Lung (tissue), 12 donors: ENCODE measurements around the gene FAM120A. TPM values are rescaled to one million over a fixed set of nuclear protein-coding genes. Genes with fewer than 3 reads are reported as not detected.
A peak's percentile ranks its signal among the peaks of the same experiment; 100 is the strongest.

Source experiments
- ATAC-seq: fragments of 200-7000 bp; cut with Tn5 transposase; one replicate; pipeline ENCODE4 v1.9.1; 2020; ENCODE audit warnings: moderate number of reproducible peaks; ENCODE audit not compliant: insufficient read depth, low FRiP score
- DNase-seq, 3 donors: peaks; one replicate each; pipeline ENCODE4 v3.0.0-alpha.2; 2013 to 2017
- H3K27ac ChIP-seq, 2 donors: one replicate each; pipeline ENCODE4 v1.5.1; 2013; ENCODE audit warnings: mild to moderate bottlenecking in 2 of 2, moderate library complexity in 2 of 2, control low read depth in 1 of 2, inconsistent platforms in 1 of 2, low read depth in 1 of 2, low read length in 1 of 2
- H3K27me3 ChIP-seq, 3 donors: one replicate each; pipeline ENCODE4 v1.5.1; 2013; ENCODE audit warnings: low read length in 2 of 3; ENCODE audit not compliant: control insufficient read depth in 3 of 3, insufficient read depth in 3 of 3
- H3K36me3 ChIP-seq, 4 donors: one replicate each; pipeline ENCODE4 v1.5.1; 2013; ENCODE audit warnings: low read length in 4 of 4, mild to moderate bottlenecking in 1 of 4, moderate library complexity in 1 of 4; ENCODE audit not compliant: control insufficient read depth in 4 of 4, insufficient read depth in 4 of 4
- H3K4me1 ChIP-seq, 5 donors: one replicate each; pipeline ENCODE4 v1.5.1; 2013; ENCODE audit warnings: low read length in 5 of 5, mild to moderate bottlenecking in 2 of 5, moderate library complexity in 1 of 5; ENCODE audit not compliant: control insufficient read depth in 5 of 5, insufficient read depth in 5 of 5
- H3K4me3 ChIP-seq: one replicate; pipeline ENCODE4 v1.5.1; 2013; ENCODE audit warnings: mild to moderate bottlenecking, control low read depth, moderate library complexity
- H3K9ac ChIP-seq, 2 donors: one replicate each; pipeline ENCODE4 v1.5.1; 2013; ENCODE audit warnings: low read length in 2 of 2, control low read depth in 1 of 2; ENCODE audit not compliant: insufficient read depth in 1 of 2
- H3K9me3 ChIP-seq, 4 donors: one replicate each; pipeline ENCODE4 v1.5.1; 2013; ENCODE audit warnings: low read length in 3 of 4, mild to moderate bottlenecking in 1 of 4, moderate library complexity in 1 of 4; ENCODE audit not compliant: control insufficient read depth in 4 of 4, insufficient read depth in 3 of 4
- CTCF ChIP-seq: IDR thresholded peaks from 2 replicates; pipeline ENCODE4 v1.5.1; 2012; ENCODE audit warnings: mild to moderate bottlenecking; ENCODE audit errors: control extremely low read depth, extremely low read depth
- WGBS, 2 donors: extraction: QIAGEN DNeasy Blood & Tissue Kit; methylation state at CpG; one replicate each; pipeline ENCODE4 v1.1.7; 2013; 5-methylcytosine and 5-hydroxymethylcytosine counted together
- polyA plus RNA-seq, 2 donors: library from polyadenylated mRNA; stranded (reverse); fragments of 200-250 nt; gene quantifications; one replicate each; pipeline ENCODE4 v1.2.1, GENCODE V29; 2013
- total RNA-seq, 2 donors: library from RNA; depleted of rRNA in 1 of 2; stranded (reverse); fragments of >200 nt in 1 of 2; gene quantifications; one replicate each; pipeline ENCODE4 v1.2.1, GENCODE V29; 2014 to 2021
- donor health status: control.
- donor health status: control.
- donor health status: Bipolar disorder and iron deficiency.
- donor health status: healthy.
- donor health status: DM: yes; HTN: yes; CAD: no.

FAM120A gene
- total and polyA plus RNA-seq, 4 donors: 44.9 to 134 (median 91.2) TPM

GRCh38 chr9:93431539-93432105 is 19.9 kb upstream of the FAM120A start:
- Histone ChIP-seq H3K4me3 (no peak overlapping the region), H3K27me3 (no peaks in the 10 kb centered on the region), H3K4me1 (peaks cover 0 to 3% (median 0%) of the 10 kb centered on the region in 5 donors), H3K27ac (no peak overlapping the region), H3K9ac (no peak overlapping the region), H3K36me3 (no peaks in the 10 kb centered on the region), H3K9me3 (no peaks in the 10 kb centered on the region)
- WGBS, 2 donors: 31 to 33% methylated on average over 5 of the region's 5 CpGs
- DNase-seq (peak in 2 of 3 donors; percentile 11 to 30), ATAC-seq (no peak)
- no peak for TF ChIP-seq CTCF

GRCh38 chr9:93432964-93433363 is 18.5 kb upstream of the FAM120A start:
- WGBS, 2 donors: 91 to 97% methylated on average over 1 of the region's 1 CpG
- no peak for ATAC-seq

GRCh38 chr9:93434056-93434455 is 17.4 kb upstream of the FAM120A start:
- Histone ChIP-seq H3K9ac (no peak overlapping the region), H3K36me3 (no peaks in the 10 kb centered on the region), H3K27ac (no peak overlapping the region), H3K9me3 (no peaks in the 10 kb centered on the region), H3K4me3 (no peak overlapping the region), H3K27me3 (no peaks in the 10 kb centered on the region), H3K4me1 (peaks cover 0 to 3% (median 0%) of the 10 kb centered on the region in 5 donors)
- DNase-seq (no peak), ATAC-seq (no peak)
- no peak for TF ChIP-seq CTCF
- WGBS, 2 donors: 87 to 90% methylated on average over 3 of the region's 3 CpGs

More at GRCh38 chr9:93432964-93433363, 18.5 kb upstream of the FAM120A start:
- no peak for DNase-seq
- no peak overlapping the region for H3K27ac ChIP-seq
- H3K9ac ChIP-seq: no peak overlapping the region
- no peaks in the 10 kb centered on the region for H3K9me3 ChIP-seq
- H3K36me3 ChIP-seq: no peaks in the 10 kb centered on the region
- no peak overlapping the region for H3K4me3 ChIP-seq
- H3K4me1 ChIP-seq: peaks cover 0 to 3% (median 0%) of the 10 kb centered on the region in 5 donors
- H3K27me3 ChIP-seq: no peaks in the 10 kb centered on the region
- no peak for TF ChIP-seq CTCF

- no peak for TF ChIP-seq CTCF
- H3K27me3 ChIP-seq: no peaks in the 10 kb centered on the region
- no peak overlapping the region for H3K27ac ChIP-seq
- H3K36me3 ChIP-seq: no peaks in the 10 kb centered on the region
- no peaks in the 10 kb centered on the region for H3K9me3 ChIP-seq
- no peak overlapping the region for H3K9ac ChIP-seq
- H3K4me1 ChIP-seq: peaks cover 0 to 3% (median 0%) of the 10 kb centered on the region in 5 donors
- no peak overlapping the region for H3K4me3 ChIP-seq
- DNase-seq (no peak), ATAC-seq (no peak)
- 87 to 95% methylated on average over 8 of the region's 8 CpGs for WGBS, 2 donors
Measured at GRCh38 chr9:93435386-93435785, 16.1 kb upstream of the FAM120A start.
